ENCODE measurements around the gene RRAD. TPM values are rescaled to one million over a fixed set of nuclear protein-coding genes. Genes with fewer than 3 reads are reported as not detected.

Gene RRAD
- total and polyA plus RNA-seq, 2 of the 4 experiments (the other 2 are of a cell fraction) = 1.3 to 2.1 TPM

DNA sequence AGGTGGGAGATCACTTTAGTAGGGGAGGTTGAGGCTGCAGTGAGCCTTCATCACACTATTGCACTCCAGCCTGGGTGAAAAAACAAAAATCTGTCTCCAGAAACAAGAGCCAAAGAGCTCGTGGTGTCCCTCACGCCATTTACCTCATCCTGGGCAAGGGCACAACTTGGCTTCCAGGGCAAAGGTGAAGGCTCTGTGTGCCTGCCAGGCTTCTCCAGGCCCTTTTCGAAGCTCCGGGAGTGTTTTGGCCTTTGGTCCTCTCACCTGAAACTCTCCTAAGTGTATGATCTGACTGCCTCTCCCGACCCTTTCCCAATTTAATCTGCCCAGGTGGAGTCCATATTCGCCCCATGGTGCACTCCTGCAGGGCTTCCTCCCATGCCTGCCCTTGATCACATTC, 24.1 kb upstream of the RRAD start:
- Histone ChIP-seq H4K20me1 (ENCODE audit: insufficient read depth, low read length) (no peaks in the 10 kb centered on the region), H3K79me1 (ENCODE audit: low read depth in 1 of 2, low read length in 2 of 2) (no peaks in the 10 kb centered on the region), H2BK20ac (ENCODE audit: low read depth, low read length) (no peak overlapping the region), H3K18ac (ENCODE audit: low read depth, low read length) (no peak overlapping the region), H4K91ac (ENCODE audit: insufficient read depth, low read depth, low read length) (no peak overlapping the region), H3K4me1 (ENCODE audit: control insufficient read depth, insufficient read depth, low read length) (peaks cover 6% of the 10 kb centered on the region), H3K27me3 (ENCODE audit: control insufficient read depth, insufficient read depth, low read length) (peaks cover 16% of the 10 kb centered on the region; the same call in 1 of the 2 replicates), H3K36me3 (ENCODE audit: control insufficient read depth, insufficient read depth, low read length) (no peaks in the 10 kb centered on the region), H3K4me3 (ENCODE audit: insufficient read depth, low read depth, low read length) (no peak overlapping the region), H4K8ac (ENCODE audit: low read depth in 2 of 2, low read length in 2 of 2) (no peak overlapping the region), H3K9ac (ENCODE audit: low read depth, low read length) (no peak overlapping the region), H3K9me3 (ENCODE audit: control insufficient read depth, insufficient read depth, low read length) (peaks cover 2% of the 10 kb centered on the region; the same call in 1 of the 2 replicates), H2AFZ (replicated peaks; ENCODE audit: low read length, poor library complexity) (no peak overlapping the region), H4K5ac (ENCODE audit: low read depth, low read length) (no peak overlapping the region), H3K4ac (ENCODE audit: low read depth, low read length) (no peak overlapping the region), H2AK9ac (replicated peaks; ENCODE audit: low read depth, low read length, poor library complexity) (no peak overlapping the region), H3K23ac (ENCODE audit: low read depth, low read length) (no peak overlapping the region), H2BK5ac (ENCODE audit: low read depth, low read length, poor library complexity, severe bottlenecking) (no peak overlapping the region), H2AK5ac (ENCODE audit: low read depth, low read length) (no peak overlapping the region), H3K14ac (replicated peaks; ENCODE audit: low read depth, low read length) (no peak overlapping the region), H3K4me2 (ENCODE audit: low read depth, low read length) (no peak overlapping the region), H3K56ac (ENCODE audit: extremely low read depth, insufficient read depth, low read length) (no peak overlapping the region), H2BK120ac (ENCODE audit: low read depth, low read length) (no peak overlapping the region), H2BK15ac (ENCODE audit: low read depth, low read length) (no peak overlapping the region), H3K27ac (ENCODE audit: insufficient read depth, low read length) (no peak overlapping the region), H3K9me1 (ENCODE audit: insufficient read depth, low read length) (no peaks in the 10 kb centered on the region)
- in situ Hi-C loops (cut with MboI; ENCODE audit: low sequenced_read_pairs) (no loop called here), intact Hi-C loops (cut with micrococcal nuclease) (no loop called here), dilution Hi-C loops (cut with HindIII; ENCODE audit: low sequenced_read_pairs, unreplicated experiment) (no loop called here)
- ChIA-PET CTCF (interaction anchor here (1.5 kb wide), 1 partner anchor 12 kb away, joined by 4 read pairs; the partner anchor contains the start of gene CES3), POLR2A (ENCODE audit: unreplicated experiment) (interaction anchor here (0.7 kb wide), 1 partner anchor 63 kb away, joined by 10 read pairs; no protein-coding TSS in a partner anchor)
- no peak for DNase-seq
- BruUV-seq (replicated peaks) = no TSS peak
- 86% methylated on average over 3 of the region's 6 CpGs; no CpG with 5 or more reads in 1 of the 2 experiments for WGBS, 2 experiments (ENCODE audit: extremely low coverage in 2 of 2, insufficient read length in 1 of 2)
- no peak for ATAC-seq (ENCODE audit: low read depth)
- TF ChIP-seq MAZ (IDR thresholded peaks at IDR 0.05; ENCODE audit: borderline replicate concordance, low read depth, low read length) (no peak), NFE2L2 (IDR thresholded peaks at IDR 0.05; ENCODE audit: low read depth, low read length) (no peak), CEBPB (IDR thresholded peaks at IDR 0.05; ENCODE audit: low read depth, low read length) (no peak), FOS (IDR thresholded peaks at IDR 0.05; ENCODE audit: low read depth, low read length) (no peak), SMC3 (IDR thresholded peaks at IDR 0.05; ENCODE audit: low read depth, low read length) (no peak), RFX5 (IDR thresholded peaks at IDR 0.05; ENCODE audit: low read depth, low read length) (no peak), CHD1 (IDR thresholded peaks at IDR 0.05; ENCODE audit: low read depth, low read length) (no peak), BHLHE40 (IDR thresholded peaks at IDR 0.05; ENCODE audit: low read depth, low read length) (no peak), MXI1 (IDR thresholded peaks at IDR 0.05; ENCODE audit: borderline replicate concordance, low read depth, low read length) (no peak), RAD21 (IDR thresholded peaks at IDR 0.05; ENCODE audit: low read length) (no peak), MAFK (IDR thresholded peaks at IDR 0.05; ENCODE audit: low read depth, low read length) (no peak), RCOR1 (IDR thresholded peaks at IDR 0.05; ENCODE audit: insufficient replicate concordance, low read length) (no peak), POLR2A (IDR thresholded peaks at IDR 0.05; ENCODE audit: low read depth, low read length) (no peak)
- TF ChIP-seq, protein P1, sequence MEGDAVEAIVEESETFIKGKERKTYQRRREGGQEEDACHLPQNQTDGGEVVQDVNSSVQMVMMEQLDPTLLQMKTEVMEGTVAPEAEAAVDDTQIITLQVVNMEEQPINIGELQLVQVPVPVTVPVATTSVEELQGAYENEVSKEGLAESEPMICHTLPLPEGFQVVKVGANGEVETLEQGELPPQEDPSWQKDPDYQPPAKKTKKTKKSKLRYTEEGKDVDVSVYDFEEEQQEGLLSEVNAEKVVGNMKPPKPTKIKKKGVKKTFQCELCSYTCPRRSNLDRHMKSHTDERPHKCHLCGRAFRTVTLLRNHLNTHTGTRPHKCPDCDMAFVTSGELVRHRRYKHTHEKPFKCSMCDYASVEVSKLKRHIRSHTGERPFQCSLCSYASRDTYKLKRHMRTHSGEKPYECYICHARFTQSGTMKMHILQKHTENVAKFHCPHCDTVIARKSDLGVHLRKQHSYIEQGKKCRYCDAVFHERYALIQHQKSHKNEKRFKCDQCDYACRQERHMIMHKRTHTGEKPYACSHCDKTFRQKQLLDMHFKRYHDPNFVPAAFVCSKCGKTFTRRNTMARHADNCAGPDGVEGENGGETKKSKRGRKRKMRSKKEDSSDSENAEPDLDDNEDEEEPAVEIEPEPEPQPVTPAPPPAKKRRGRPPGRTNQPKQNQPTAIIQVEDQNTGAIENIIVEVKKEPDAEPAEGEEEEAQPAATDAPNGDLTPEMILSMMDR (conservative IDR thresholded peaks at IDR 0.05; ENCODE audit: low read depth, low read length) = no peak
- TF ChIP-seq, protein P2, sequence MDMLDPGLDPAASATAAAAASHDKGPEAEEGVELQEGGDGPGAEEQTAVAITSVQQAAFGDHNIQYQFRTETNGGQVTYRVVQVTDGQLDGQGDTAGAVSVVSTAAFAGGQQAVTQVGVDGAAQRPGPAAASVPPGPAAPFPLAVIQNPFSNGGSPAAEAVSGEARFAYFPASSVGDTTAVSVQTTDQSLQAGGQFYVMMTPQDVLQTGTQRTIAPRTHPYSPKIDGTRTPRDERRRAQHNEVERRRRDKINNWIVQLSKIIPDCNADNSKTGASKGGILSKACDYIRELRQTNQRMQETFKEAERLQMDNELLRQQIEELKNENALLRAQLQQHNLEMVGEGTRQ (IDR thresholded peaks at IDR 0.05; ENCODE audit: low read depth, low read length) = no peak
- TF ChIP-seq, protein P3, sequence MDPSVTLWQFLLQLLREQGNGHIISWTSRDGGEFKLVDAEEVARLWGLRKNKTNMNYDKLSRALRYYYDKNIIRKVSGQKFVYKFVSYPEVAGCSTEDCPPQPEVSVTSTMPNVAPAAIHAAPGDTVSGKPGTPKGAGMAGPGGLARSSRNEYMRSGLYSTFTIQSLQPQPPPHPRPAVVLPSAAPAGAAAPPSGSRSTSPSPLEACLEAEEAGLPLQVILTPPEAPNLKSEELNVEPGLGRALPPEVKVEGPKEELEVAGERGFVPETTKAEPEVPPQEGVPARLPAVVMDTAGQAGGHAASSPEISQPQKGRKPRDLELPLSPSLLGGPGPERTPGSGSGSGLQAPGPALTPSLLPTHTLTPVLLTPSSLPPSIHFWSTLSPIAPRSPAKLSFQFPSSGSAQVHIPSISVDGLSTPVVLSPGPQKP (IDR thresholded peaks at IDR 0.05; ENCODE audit: borderline replicate concordance, low read depth, low read length) = no peak

All from IMR-90 (cell line).